ENCODE data around the gene CCDC92B.
"Not testable (repeated sequence)": the region's sequence is repeated elsewhere in the genome, so short reads cannot be mapped to it uniquely, and the experiment has no call there.

CCDC92B gene

DNA sequence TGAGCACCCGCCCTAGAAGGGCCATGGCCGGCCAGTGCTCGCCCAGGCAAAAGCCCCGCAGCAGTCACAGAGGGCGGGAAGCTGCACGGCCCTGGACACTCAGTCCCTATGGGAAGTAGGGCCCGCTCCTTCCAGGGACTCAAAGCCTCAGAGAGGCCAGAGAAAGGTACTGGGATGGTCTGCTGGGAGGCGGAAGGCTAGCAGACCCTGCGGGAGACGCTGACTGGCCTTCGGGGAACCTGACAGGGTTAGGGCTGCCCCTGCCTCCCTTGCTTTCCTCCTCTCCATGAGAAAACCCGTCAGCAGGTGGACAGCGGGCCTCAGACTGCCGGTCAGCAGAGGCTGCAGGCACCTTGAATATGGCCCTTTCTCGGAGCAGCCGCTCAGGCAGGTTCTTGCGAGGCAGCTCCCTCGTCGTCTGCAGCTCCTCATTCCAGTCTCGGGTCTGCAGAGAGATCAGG, 49.4 kb downstream of the CCDC92B start:
- peaks cover 3% of the 10 kb centered on the region for H3K4me1 ChIP-seq (ENCODE audit: control insufficient read depth, insufficient read depth, low read length)
- H3K4me3 ChIP-seq (ENCODE audit: low read length), result no peak overlapping the region
- H3K9ac ChIP-seq (ENCODE audit: low read depth, low read length), result no peak overlapping the region
- no peaks in the 10 kb centered on the region for H3K27me3 ChIP-seq (ENCODE audit: control insufficient read depth, insufficient read depth, low read length)
- H3K4me2 ChIP-seq (ENCODE audit: low read length), result no peak overlapping the region
- no peaks in the 10 kb centered on the region for H3K9me3 ChIP-seq (replicated peaks; ENCODE audit: low read length)
- H3K36me3 ChIP-seq (ENCODE audit: insufficient read depth, low read length), result peaks cover 65% of the 10 kb centered on the region

DNA sequence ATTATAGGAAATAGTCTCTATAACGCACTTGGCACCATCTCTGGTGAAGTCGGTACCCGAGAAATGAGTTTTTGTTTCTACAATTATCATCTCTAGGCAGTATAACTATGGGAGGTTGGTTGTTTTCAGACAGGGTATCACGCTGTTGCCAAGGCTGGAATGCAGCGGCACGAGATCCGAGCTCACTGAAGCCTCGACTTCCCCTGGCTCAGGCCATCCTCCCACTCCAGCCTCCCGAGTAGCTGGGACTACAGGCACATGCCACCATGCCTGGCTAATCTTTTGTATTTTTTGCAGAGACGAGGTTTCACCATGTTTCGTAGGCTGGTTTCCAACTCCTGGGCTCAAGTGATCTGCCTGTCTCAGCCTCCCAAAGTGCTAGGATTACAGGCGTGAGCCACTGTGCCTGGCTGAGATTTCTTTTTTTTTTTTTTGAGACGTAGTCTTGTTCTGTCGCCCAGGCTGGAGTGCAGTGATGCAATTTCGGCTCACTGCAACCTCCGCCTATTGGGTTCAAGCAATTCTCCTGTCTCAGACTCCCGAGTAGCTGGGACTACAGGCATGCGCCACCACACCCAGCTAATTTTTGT, 50.1 kb downstream of the CCDC92B start:
- not testable (repeated sequence) for H3K9me3 ChIP-seq (replicated peaks; ENCODE audit: low read length); H3K4me2 ChIP-seq (ENCODE audit: low read length); H3K4me1 ChIP-seq (ENCODE audit: control insufficient read depth, insufficient read depth, low read length); H3K27me3 ChIP-seq (ENCODE audit: control insufficient read depth, insufficient read depth, low read length); H3K9ac ChIP-seq (ENCODE audit: low read depth, low read length); H3K4me3 ChIP-seq (ENCODE audit: low read length)
- peaks cover 63% of the 10 kb centered on the region for H3K36me3 ChIP-seq (ENCODE audit: insufficient read depth, low read length)

DNA sequence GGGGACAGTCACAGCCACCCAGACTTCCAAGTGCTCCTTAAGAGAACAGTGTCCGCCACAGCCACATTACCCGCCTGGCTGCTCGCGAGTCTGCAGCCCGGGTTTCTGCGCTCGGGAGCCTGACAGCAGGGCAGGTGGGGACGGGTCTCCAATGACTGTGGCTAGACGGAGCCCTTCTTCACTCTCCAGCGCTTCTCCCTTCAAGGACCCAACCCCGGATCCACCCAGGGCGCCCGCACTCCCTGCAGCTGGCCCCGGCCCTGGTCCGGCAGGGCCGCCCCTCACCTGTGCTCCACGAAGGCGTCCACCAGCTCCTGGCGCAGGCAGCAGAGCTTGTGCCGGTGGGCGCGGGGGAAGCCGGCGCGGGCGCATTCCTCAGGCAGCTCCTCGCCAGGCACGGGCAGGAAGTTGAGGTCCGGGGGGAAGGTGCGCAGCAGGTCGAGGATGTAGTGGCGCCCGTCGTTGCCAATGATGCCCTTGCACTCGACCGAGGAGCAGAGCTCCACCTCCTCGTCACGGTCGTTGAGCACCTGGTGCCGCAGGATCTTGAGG, 51.8 kb downstream of the CCDC92B start:
- Histone ChIP-seq H3K4me3 (ENCODE audit: low read length) (no peak overlapping the region), H3K9ac (ENCODE audit: low read depth, low read length) (no peak overlapping the region), H3K36me3 (ENCODE audit: insufficient read depth, low read length) (peaks cover 60% of the 10 kb centered on the region), H3K4me2 (ENCODE audit: low read length) (no peak overlapping the region), H3K27me3 (ENCODE audit: control insufficient read depth, insufficient read depth, low read length) (no peaks in the 10 kb centered on the region), H3K4me1 (ENCODE audit: control insufficient read depth, insufficient read depth, low read length) (no peaks in the 10 kb centered on the region), H3K9me3 (replicated peaks; ENCODE audit: low read length) (no peaks in the 10 kb centered on the region)

DNA sequence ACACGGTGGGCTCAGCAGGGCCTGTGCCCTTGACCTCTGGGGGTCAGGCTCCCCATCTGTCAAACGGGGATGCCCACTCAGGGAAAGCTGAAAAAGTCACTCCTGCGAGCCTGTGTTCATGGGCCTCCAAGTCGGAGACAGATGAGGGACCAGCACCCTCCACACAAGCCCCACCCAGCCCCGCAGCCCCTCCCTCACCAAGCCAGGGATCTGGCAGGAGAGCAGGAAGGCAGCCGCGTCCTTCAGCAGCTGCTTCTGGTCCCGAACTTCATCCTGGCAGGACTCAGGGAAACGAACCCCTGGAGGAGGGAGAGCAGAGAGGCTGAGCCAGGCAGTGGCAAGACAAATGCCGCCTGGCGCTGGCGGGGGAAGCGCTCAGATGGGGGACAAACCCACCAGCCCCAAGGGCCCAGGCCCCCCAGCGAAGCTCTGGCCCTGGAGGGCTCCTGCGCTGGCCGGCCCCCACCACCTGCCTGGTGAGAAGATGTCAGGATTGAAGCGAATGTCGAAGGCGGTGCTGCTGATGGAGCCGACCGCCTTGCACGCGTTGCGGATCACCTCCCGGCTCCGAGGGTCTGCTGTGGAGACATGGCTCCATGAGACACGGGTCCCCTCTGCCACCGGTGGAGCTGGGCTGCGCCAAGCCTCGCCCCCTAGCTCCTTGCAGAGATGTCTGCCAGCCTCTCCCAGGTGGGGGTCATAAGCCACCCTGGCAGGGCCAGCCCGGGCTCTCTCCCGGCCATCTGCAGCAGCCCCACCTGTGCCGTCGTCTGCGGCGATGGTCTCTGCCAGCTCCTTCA, 53.3 kb downstream of the CCDC92B start:
- H3K4me2 ChIP-seq (ENCODE audit: low read length), result no peak overlapping the region
- no peak overlapping the region for H3K4me3 ChIP-seq (ENCODE audit: low read length)
- H3K4me1 ChIP-seq (ENCODE audit: control insufficient read depth, insufficient read depth, low read length), result no peaks in the 10 kb centered on the region
- H3K36me3 ChIP-seq (ENCODE audit: insufficient read depth, low read length), result peaks cover 55% of the 10 kb centered on the region
- H3K9me3 ChIP-seq (replicated peaks; ENCODE audit: low read length), result no peaks in the 10 kb centered on the region
- H3K9ac ChIP-seq (ENCODE audit: low read depth, low read length), result no peak overlapping the region
- H3K27me3 ChIP-seq (ENCODE audit: control insufficient read depth, insufficient read depth, low read length), result no peaks in the 10 kb centered on the region

DNA sequence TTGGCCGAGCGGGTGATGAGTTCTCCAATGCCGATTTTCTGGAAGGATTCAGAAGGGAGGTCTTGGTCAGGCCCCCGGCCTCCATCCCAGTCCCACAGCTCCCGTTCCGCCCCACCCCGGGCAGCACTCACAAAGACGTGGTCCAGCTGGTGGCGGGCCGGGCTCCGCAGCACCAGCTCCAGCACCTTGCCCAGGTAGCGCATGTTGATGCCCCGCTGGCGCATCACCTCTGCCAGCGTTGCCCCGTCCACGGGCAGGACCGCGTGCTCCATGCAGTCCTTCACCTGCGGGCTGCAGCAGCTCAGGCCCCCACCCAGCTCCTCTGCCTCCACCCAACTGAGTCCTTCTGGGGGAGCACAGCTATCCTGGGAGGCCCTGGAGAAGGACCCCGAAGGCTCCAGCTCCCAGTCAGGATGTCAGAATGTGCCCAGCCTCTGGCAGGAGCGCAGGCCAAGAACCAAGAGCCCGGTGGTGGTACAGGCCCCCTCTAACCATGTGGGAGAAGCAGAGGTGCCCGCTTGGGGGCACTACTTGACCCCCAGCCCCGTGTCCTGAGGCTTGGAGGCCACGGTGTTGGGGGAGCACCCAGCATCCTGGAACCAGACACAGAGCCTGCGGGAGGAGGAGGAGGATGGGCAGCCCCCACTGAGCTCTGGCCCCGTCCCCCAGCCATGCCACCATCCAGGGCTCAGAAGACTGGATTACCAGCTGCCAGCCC, 54.0 kb downstream of the CCDC92B start:
- Histone ChIP-seq H3K9me3 (replicated peaks; ENCODE audit: low read length) (no peaks in the 10 kb centered on the region), H3K4me2 (ENCODE audit: low read length) (no peak overlapping the region), H3K4me1 (ENCODE audit: control insufficient read depth, insufficient read depth, low read length) (no peaks in the 10 kb centered on the region), H3K27me3 (ENCODE audit: control insufficient read depth, insufficient read depth, low read length) (no peaks in the 10 kb centered on the region), H3K36me3 (ENCODE audit: insufficient read depth, low read length) (peaks cover 48% of the 10 kb centered on the region), H3K9ac (ENCODE audit: low read depth, low read length) (no peak overlapping the region), H3K4me3 (ENCODE audit: low read length) (no peak overlapping the region)

DNA sequence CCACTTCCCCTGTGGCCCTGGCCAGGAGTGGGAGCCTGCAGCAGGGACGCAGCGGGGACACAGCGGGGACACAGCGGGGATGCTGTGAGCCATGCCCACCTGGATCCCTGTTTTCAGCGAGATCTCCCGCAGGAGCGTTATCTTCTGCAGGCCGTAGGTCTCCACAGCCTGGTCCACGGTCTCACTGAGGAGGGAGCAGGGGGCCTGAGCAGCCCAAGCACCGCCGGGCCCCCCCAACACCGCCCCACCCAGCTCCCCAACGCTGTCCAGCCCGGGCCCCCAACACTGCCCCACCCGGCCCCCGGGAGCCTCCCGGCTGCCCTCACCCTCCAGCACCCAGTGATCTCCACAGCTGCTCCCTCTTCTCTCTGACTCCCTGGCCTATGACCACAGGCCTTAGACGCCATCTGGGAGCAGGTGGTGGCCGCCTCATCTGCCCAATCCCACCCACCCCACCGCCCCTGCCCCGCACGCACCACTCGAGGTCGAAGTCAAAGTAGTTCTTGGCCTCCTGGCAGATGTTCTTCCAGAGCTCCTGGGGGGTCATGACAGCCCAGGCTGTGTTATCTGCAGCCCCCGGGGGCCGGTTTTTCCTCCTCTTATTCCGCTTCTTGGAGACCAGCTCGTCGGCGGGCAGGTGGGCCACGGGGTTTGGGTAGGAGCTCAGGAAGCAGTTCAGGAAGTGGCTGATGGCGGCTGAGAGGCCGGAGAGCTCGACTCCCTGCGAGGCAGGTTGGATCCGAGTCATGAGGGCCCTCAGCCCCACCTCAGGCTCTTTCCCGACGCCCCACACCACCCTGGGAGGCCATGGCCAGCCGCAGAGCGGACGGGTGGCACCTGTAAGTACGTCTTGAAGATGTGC, 54.8 kb downstream of the CCDC92B start:
- no peaks in the 10 kb centered on the region for H3K27me3 ChIP-seq (ENCODE audit: control insufficient read depth, insufficient read depth, low read length)
- no peak overlapping the region for H3K4me2 ChIP-seq (ENCODE audit: low read length)
- peaks cover 45% of the 10 kb centered on the region for H3K36me3 ChIP-seq (ENCODE audit: insufficient read depth, low read length)
- no peaks in the 10 kb centered on the region for H3K9me3 ChIP-seq (replicated peaks; ENCODE audit: low read length)
- H3K4me3 ChIP-seq (ENCODE audit: low read length), result no peak overlapping the region
- H3K9ac ChIP-seq (ENCODE audit: low read depth, low read length), result no peak overlapping the region
- no peaks in the 10 kb centered on the region for H3K4me1 ChIP-seq (ENCODE audit: control insufficient read depth, insufficient read depth, low read length)

DNA sequence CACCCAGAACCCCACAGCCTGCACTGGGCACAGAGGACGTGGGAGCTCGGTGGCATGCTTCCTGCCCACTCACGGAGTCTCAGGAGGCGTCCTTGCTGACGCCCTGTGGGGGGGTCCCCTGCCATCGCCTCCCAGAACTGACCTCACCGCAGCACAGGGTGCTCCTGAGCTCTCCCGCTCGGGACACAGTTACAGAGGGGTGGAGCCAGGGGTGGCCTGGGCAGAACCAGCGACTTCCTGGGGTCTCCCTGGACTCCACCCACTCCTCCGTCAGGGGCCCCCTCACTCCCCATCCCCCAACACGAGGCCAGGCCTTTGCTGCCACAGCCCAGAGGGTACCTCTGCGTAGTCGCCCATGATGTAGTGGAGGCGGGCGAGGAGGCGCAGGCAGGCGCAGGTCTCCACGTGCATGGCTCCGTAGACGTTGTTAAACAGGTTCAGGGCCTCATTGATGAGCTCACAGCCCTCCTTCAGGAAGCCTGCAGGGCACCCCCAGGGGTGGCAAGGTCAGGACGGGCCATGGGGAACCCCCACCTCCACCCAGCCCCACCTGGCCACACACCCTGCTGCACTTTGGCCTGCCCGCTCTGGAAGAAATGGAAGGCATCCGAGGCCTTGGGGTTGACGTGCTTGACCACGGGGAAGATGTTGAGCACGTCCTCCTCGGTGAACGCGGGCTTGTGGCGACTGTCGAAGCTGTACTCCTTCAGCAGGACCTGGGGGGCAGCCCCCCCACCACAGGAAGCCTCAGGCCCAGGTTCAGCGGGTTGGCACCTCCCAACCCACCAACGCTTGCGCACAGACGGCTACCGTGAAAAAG, 55.7 kb downstream of the CCDC92B start:
- peaks cover 39% of the 10 kb centered on the region for H3K36me3 ChIP-seq (ENCODE audit: insufficient read depth, low read length)
- H3K4me2 ChIP-seq (ENCODE audit: low read length), result no peak overlapping the region
- no peaks in the 10 kb centered on the region for H3K9me3 ChIP-seq (replicated peaks; ENCODE audit: low read length)
- no peak overlapping the region for H3K9ac ChIP-seq (ENCODE audit: low read depth, low read length)
- no peak overlapping the region for H3K4me3 ChIP-seq (ENCODE audit: low read length)
- H3K27me3 ChIP-seq (ENCODE audit: control insufficient read depth, insufficient read depth, low read length), result no peaks in the 10 kb centered on the region
- no peaks in the 10 kb centered on the region for H3K4me1 ChIP-seq (ENCODE audit: control insufficient read depth, insufficient read depth, low read length)

DNA sequence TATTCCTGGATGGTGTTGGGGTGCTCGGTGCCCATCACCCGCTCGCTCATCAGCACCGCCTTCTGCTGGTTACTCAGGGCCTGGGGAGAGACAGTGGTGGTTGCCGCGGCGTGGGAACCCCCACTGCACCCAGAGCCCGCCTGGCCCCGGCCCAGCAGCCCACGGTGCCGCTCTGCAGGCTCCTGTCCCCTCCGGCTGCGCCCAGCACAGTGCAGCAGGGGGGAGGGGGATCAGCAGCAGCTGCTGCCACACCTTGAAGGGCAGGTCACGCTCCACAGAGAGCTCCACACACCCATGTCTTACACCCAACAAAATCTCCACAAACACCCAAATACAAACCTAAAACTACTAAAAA, 56.7 kb downstream of the CCDC92B start:
- H3K9ac ChIP-seq (ENCODE audit: low read depth, low read length), result no peak overlapping the region
- H3K4me3 ChIP-seq (ENCODE audit: low read length), result no peak overlapping the region
- no peaks in the 10 kb centered on the region for H3K4me1 ChIP-seq (ENCODE audit: control insufficient read depth, insufficient read depth, low read length)
- H3K9me3 ChIP-seq (replicated peaks; ENCODE audit: low read length), result no peaks in the 10 kb centered on the region
- H3K27me3 ChIP-seq (ENCODE audit: control insufficient read depth, insufficient read depth, low read length), result no peaks in the 10 kb centered on the region
- peaks cover 30% of the 10 kb centered on the region for H3K36me3 ChIP-seq (ENCODE audit: insufficient read depth, low read length)
- H3K4me2 ChIP-seq (ENCODE audit: low read length), result no peak overlapping the region

DNA sequence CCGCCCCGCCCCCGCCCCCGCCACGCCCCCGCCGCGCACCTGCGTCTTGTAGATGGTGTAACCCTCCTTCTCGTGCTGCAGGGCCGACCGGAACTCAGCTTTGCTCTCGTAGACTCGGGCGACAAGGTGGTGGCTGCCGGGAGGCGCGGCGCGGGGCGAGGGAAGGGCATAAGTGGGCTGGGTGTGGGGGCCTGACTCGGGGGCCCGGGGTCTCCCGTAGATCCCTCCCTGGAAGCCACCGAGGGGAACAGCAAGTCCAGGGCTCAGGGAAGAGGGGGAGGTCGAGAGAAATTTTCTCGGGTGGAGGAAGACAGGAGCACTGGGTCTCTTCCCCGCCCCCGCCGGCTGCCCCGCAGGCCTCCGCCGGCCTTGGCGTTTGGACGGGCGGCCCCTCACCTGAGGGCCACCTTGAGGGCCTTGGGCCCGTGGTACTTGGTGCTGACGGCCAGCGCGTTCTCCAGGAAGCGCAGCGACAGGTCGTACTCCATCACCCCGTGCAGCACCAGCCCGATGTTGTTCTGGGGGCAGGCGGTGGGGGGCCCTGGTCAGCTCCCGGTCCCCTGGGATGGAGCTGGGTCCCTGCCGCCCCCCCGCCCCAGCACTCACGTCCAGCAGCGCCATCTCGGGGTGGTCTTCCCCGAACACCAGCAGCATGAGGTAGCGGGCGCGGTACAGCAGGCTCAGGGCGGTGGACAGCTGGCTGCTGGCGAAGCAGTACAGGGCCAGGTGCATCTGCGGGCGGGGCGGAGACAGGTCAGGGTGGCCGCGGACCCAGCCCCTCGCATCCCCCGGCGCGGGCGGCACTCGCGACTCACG, 57.3 kb downstream of the CCDC92B start:
- H3K4me3 ChIP-seq (ENCODE audit: low read length), result no peak overlapping the region
- H3K4me2 ChIP-seq (ENCODE audit: low read length), result no peak overlapping the region
- no peaks in the 10 kb centered on the region for H3K9me3 ChIP-seq (replicated peaks; ENCODE audit: low read length)
- H3K27me3 ChIP-seq (ENCODE audit: control insufficient read depth, insufficient read depth, low read length), result no peaks in the 10 kb centered on the region
- H3K4me1 ChIP-seq (ENCODE audit: control insufficient read depth, insufficient read depth, low read length), result no peaks in the 10 kb centered on the region
- peaks cover 29% of the 10 kb centered on the region for H3K36me3 ChIP-seq (ENCODE audit: insufficient read depth, low read length)
- no peak overlapping the region for H3K9ac ChIP-seq (ENCODE audit: low read depth, low read length)
